Inferior parietal cortex (tissue), 1 donor: ENCODE results near the gene RYR2.
A peak's percentile ranks its signal among the peaks of the same experiment; 100 is the strongest.

ENCODE experiments used
- DNase-seq: peaks from one replicate; pipeline ENCODE4 v3.0.0-alpha.2; 2016; ENCODE audit errors: extremely low spot score

The RYR2 gene

GRCh38 chr1:237197470-237198425 is 155.8 kb downstream of the RYR2 start:
- DNase-seq, result no peak

- DNase-seq, result no peak
Measured at GRCh38 chr1:237199026-237199425, 157.0 kb downstream of the RYR2 start.

DNA sequence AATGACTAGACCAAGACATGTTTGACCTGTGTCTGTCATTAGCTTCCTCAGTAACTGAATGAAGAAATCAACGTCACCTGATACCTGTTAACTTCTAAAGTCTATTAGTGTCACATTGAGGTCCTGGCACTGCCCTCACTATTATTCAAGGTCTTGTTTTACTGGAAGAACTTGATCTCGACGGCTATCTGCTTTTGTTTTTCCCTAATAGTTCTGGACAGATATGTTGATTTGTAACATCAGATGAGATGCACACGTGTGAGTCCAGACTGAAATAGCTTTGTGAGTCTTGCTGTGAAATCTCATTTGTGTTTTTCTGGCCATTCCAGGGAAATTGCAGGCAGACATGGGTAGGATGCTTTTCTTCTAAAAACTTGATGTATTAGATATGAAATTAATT is 159.2 kb downstream of the RYR2 start:
- DNase-seq, result no peak

GRCh38 chr1:237204841-237205240 is 162.9 kb downstream of the RYR2 start:
- no peak for DNase-seq

GRCh38 chr1:237205400-237206064 is 163.5 kb downstream of the RYR2 start:
- DNase-seq, result no peak

DNA sequence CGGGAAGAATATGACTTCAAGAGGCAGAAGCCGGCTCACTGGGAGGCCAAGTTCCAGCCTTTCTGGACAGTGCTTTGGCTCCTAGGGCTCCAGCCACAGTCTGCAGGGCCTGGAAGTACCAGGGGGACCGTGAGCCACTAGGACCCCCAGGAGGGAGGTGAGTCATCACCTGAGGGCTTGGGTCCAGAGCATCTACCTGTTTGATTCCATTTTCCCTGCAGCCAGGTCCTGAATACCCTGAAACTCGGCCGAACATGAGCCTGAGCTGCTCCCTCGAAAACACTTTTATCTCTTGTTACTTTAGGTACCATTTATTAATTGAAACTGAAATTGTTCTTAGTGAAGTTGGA is 164.1 kb downstream of the RYR2 start:
- no peak for DNase-seq

DNA sequence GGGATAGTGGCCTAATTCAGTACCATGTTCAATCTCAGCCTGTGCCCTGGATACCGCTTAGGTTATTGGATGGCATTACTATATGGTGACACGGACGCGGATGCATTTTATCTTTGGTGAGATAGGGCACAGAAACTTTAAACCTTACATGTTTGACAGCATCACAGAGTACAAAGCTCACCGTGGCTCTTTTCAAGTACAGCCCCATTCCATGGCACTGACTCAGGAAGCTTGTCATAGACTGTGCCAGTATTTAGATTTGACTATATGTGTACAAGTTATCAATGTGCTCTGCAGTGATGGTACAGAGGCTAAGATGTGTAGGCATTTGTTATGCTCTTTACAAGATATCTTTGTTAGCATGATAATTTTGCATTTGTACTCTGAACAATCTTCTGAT is 169.0 kb downstream of the RYR2 start:
- no peak for DNase-seq

DNA sequence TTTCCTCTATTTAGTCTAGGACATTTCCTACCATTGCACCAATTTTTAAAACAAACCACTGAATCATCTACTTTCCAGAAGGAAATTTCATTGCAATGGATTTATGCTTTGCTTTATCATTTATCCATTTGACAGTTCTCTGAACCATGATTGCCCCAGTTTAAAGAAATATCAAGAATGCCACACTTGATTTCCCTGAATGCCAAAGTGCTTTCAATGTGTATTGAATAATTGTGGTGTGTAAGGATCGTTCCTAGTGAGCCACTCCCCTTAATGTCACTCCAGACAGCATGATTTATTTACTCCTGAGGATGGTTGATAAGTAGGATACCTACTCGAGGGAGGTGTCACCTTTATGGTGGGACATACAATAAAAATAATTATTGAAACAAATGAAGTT is 169.6 kb downstream of the RYR2 start:
- no peak for DNase-seq

- DNase-seq, result no peak
Measured at GRCh38 chr1:237219751-237220642, 178.0 kb downstream of the RYR2 start.

GRCh38 chr1:237223419-237223818 is 181.4 kb downstream of the RYR2 start:
- no peak for DNase-seq

- DNase-seq, result no peak
Measured at GRCh38 chr1:237226177-237226944, 184.4 kb downstream of the RYR2 start.

GRCh38 chr1:237227476-237227875 is 185.5 kb downstream of the RYR2 start:
- no peak for DNase-seq

GRCh38 chr1:237228421-237228820 is 186.4 kb downstream of the RYR2 start:
- no peak for DNase-seq

DNA sequence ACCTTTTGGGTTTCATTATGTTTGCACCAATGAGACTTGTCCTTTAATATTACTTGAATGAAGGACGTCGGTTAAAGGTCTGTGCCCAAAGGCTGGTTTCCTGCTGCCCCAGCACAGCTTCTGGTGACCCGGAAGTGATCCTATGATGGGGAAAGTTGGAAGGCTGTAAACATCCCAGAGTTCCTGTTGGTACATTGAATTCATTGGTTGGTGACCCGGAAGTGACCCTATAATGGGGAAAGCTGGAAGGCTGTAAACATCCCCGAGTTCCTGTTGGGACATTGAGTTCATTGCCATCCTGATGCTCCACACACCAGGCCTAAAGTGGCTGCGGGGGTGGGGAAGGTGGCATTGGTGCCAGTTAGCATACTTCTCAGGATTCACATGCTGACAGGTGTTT is 187.3 kb downstream of the RYR2 start:
- no peak for DNase-seq

DNA sequence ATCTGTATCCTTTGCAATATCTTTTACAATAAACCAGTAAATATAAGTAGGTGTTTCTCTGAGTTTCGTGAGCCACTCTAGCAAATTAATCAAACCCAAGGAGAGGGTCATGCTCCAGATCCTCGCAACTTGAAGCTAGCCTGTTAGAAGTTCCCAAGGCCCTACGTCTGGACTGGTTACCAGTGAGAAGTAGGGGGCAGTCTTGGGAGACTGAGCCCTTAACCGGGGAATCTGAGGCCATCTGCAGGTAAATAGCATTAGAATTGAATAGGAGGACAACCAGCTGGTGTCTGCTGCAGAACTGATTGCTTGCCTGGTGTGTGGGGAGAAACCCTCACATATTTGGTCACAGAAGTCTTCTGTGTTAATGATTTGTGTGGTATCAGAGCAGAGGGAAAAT is 190.5 kb downstream of the RYR2 start:
- DNase-seq, result no peak

GRCh38 chr1:237235091-237235490 is 193.1 kb downstream of the RYR2 start:
- DNase-seq, result peak; percentile 49

GRCh38 chr1:237237721-237238120 is 195.7 kb downstream of the RYR2 start:
- DNase-seq, result no peak

DNA sequence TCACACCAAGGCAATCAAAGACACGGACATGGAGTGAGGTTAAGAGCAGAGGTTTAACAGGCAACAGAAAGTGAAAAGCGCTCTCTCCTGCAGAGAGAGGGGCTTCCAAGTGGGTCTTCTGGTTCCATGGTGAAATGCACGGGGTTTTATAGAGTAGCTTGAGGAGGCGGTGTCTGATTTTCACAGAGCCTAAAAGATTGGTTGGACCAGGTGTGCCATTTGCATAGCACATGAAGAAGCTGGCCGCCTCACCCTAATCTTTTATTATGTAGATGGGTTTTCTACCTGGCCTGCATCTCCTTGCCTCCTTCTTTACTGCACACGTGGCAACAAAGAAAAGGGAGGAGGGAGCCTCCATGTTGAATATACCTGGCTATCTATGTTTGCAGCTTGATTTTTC is 197.3 kb downstream of the RYR2 start:
- DNase-seq, result no peak

DNA sequence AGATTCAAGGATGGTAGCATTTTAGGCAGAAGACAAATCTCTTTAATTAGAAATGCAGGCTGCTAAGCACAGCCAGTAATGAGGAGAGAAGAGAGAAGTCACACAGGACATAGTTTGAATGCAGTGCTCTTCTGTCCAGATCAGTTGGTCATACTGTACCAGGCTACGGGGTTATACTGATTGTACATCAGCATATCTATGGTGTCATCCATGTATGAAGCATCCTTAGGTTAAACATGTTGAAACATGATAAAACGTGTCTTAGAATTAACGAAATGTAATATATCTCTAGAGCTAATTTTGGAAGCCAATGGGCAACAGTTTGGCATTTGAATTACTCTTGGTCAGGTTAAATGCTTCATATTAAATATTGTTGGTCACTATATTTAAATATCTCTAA is 199.1 kb downstream of the RYR2 start:
- no peak for DNase-seq

- no peak for DNase-seq
Measured at GRCh38 chr1:237244778-237245177, 202.8 kb downstream of the RYR2 start.

GRCh38 chr1:237247442-237247841 is 205.5 kb downstream of the RYR2 start:
- DNase-seq, result no peak
